Measurements from ENCODE around the gene SCO2. TPM values are rescaled to one million over a fixed set of nuclear protein-coding genes. Genes with fewer than 3 reads are reported as not detected.
A peak's percentile ranks its signal among the peaks of the same experiment; 100 is the strongest.

SCO2 gene
- total and polyA plus RNA-seq, 2 of the 13 experiments (the other 11 are each of a cell fraction or from before 2014, with no cell fraction given), result 0.32 to 3.7 TPM

DNA sequence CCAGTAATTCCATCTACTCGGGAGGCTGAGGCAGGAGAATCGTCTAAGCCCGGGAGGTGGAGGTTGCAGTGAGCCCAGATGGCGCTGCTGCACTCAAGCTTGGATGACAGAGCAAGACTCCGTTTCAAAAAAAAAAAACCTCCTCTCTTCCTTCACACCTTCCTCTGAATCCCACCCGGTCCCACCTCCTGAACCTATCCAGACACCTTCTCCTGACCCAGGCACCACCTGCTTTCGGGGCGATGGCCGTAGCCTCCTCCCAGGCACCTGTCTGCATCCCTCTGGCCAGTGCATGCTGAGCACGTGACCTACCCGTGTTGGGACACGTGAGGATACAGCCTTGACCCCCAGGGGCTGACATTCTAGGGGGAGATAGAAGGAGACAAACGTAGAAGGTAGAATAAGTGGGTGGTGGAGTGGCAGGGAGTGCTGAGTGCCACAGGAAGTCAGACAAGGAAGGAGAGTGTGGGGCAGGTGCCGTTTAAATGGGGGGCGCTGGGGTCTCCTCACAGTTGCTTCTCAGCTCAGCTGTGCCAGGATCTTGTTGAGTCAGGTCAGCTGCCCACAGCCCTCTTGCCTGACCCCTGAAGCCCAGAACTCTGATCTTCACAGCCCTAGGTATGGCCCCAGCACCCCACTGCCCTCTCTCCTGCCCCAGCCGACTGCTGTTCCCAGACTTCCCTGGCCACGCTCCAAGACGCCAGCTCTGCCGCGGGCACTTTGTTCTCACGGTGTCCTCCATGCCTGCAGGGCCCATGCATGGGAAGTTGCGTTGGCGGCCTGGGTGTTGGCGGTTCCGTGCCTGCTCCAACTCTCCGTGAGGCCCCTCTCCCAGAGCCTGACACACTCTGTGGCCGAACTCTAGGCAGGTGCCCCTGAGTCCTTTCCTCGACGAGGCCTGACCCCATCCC lies 39.9 kb downstream of the SCO2 start (continued):
- TF ChIP-seq, protein P1, sequence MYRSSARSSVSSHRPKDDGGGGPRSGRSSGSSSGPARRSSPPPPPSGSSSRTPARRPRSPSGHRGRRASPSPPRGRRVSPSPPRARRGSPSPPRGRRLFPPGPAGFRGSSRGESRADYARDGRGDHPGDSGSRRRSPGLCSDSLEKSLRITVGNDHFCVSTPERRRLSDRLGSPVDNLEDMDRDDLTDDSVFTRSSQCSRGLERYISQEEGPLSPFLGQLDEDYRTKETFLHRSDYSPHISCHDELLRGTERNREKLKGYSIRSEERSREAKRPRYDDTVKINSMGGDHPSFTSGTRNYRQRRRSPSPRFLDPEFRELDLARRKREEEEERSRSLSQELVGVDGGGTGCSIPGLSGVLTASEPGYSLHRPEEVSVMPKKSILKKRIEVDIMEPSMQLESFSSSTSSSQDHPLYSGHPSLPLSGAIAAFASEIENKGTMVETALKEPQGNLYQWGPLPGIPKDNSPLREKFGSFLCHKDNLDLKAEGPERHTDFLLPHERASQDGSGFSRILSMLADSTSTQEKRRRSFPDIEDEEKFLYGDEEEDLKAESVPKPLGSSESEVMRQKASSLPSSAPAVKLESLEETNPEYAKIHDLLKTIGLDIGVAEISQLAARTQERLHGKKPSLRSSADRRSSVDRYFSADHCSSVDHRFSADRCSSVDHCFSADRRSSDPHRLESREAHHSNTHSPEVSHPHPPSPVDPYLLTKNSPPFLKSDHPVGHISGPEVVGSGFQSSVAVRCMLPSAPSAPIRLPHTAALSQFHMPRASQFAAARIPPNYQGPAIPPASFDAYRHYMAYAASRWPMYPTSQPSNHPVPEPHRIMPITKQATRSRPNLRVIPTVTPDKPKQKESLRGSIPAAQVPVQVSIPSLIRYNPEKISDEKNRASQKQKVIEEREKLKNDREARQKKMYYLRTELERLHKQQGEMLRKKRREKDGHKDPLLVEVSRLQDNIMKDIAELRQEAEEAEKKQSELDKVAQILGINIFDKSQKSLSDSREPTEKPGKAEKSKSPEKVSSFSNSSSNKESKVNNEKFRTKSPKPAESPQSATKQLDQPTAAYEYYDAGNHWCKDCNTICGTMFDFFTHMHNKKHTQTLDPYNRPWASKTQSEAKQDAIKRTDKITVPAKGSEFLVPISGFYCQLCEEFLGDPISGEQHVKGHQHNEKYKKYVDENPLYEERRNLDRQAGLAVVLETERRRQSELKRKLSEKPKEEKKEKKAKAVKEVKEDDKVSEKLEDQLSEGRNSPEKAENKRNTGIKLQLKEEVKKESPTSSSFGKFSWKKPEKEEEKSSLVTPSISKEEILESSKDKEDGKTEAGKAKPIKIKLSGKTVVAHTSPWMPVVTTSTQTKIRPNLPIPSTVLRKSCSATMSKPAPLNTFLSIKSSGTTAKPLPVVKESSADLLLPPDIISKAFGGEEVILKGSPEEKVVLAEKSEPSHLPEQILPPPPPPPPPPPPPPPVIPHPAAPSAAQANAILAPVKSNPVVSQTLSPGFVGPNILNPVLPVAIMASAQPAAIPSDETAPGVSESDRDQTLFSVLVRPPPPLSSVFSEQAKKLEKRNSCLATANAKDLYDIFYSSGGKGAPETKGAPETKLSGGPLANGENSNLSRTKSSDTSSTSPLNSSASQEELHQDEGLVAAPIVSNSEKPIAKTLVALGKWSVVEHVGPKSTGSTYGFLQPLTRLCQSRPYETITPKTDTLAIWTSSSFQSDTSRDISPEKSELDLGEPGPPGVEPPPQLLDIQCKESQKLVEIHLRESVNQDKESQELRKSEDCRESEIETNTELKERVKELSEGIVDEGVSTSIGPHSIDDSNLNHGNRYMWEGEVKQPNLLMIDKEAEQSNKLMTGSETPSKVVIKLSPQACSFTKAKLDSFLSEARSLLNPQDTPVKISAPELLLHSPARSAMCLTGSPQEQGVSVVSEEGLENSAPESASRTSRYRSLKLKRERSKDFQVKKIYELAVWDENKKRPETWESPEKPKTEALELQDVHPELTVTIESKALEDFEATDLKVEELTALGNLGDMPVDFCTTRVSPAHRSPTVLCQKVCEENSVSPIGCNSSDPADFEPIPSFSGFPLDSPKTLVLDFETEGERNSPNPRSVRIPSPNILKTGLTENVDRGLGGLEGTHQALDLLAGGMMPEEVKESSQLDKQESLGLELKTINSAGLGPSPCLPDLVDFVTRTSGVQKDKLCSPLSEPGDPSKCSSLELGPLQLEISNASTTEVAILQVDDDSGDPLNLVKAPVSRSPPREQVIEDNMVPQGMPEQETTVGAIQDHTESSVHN (CRISPR knock-in tag; IDR thresholded peaks at IDR 0.05), result peak; percentile 98; the same call in 1 of the 2 replicates
- TF ChIP-seq ZKSCAN8 (CRISPR knock-in tag; IDR thresholded peaks at IDR 0.05; ENCODE audit: borderline replicate concordance) (no peak), ZNF256 (CRISPR knock-in tag; conservative IDR thresholded peaks at IDR 0.05) (no peak), MYNN (CRISPR knock-in tag; IDR thresholded peaks at IDR 0.05; ENCODE audit: low read depth) (no peak), CREB1 (IDR thresholded peaks at IDR 0.05) (no peak), CREB1 (CRISPR knock-in tag; IDR thresholded peaks at IDR 0.05) (no peak), SIN3B (IDR thresholded peaks at IDR 0.05; ENCODE audit: low read length) (no peak), TCF12 (IDR thresholded peaks at IDR 0.05) (no peak), TCF12 (CRISPR knock-in tag; IDR thresholded peaks at IDR 0.05) (no peak), KDM4B (CRISPR knock-in tag; IDR thresholded peaks at IDR 0.05) (no peak), ZFP36L1 (CRISPR knock-in tag; IDR thresholded peaks at IDR 0.05) (no peak; the same call in 1 of the 2 replicates), PCBP1 (IDR thresholded peaks at IDR 0.05; ENCODE audit: borderline replicate concordance, low read depth, low read length) (no peak)
- TF ChIP-seq, protein P2, sequence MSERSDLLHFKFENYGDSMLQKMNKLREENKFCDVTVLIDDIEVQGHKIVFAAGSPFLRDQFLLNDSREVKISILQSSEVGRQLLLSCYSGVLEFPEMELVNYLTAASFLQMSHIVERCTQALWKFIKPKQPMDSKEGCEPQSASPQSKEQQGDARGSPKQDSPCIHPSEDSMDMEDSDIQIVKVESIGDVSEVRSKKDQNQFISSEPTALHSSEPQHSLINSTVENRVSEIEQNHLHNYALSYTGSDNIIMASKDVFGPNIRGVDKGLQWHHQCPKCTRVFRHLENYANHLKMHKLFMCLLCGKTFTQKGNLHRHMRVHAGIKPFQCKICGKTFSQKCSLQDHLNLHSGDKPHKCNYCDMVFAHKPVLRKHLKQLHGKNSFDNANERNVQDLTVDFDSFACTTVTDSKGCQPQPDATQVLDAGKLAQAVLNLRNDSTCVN (CRISPR knock-in tag; IDR thresholded peaks at IDR 0.05; ENCODE audit: borderline replicate concordance), result no peak
- TF ChIP-seq, protein P3, sequence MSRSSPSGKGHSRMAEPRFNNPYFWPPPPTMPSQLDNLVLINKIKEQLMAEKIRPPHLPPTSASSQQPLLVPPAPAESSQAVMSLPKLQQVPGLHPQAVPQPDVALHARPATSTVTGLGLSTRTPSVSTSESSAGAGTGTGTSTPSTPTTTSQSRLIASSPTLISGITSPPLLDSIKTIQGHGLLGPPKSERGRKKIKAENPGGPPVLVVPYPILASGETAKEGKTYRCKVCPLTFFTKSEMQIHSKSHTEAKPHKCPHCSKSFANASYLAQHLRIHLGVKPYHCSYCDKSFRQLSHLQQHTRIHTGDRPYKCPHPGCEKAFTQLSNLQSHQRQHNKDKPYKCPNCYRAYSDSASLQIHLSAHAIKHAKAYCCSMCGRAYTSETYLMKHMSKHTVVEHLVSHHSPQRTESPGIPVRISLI (CRISPR knock-in tag; IDR thresholded peaks at IDR 0.05; ENCODE audit: borderline replicate concordance), result peak; percentile 86

Measured in HepG2 (cell line).